Mesenteric fat pad (tissue), 1 donor: Measurements from ENCODE around the gene C3. TPM values are rescaled to one million over a fixed set of nuclear protein-coding genes. Genes with fewer than 3 reads are reported as not detected.
"Not testable (repeated sequence)": the region's sequence is repeated elsewhere in the genome, so short reads cannot be mapped to it uniquely, and the experiment has no call there.

Experiments
- DNase-seq: peaks from one replicate; pipeline ENCODE4 v3.0.0-alpha.2; 2020; ENCODE audit warnings: low spot score
- total RNA-seq: library from RNA; stranded (reverse); fragmentation: NEBNext Ultra II Directional; extraction: Animal tissue kit (Norgen Biotek cat#: 25700); gene quantifications from one replicate; pipeline ENCODE4 v1.2.1, GENCODE V29; 2021
- donor health status: DM: yes; HTN: yes; CAD: no.

The C3 gene
- total RNA-seq, 1 donor from 2014 or later: 1,009 TPM

DNA sequence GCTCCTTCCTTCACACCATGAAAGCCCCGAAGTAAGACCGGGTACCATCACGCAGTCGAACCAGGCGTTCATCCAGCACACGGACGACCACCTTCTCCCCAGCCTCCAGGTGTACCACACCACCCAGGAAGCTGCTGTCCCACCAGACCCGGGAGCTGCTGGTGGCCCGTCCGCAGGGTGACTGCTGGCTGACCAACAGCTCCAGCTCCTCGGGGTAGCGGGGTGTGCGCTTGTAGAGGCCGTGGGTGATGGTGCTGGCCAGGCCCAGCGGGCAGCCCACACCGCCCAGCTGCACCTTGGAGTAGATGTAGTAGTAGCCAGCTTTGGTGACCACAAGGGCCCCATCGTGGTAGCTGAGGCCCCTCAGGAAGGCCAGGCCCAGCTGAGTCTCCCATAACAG is 55.5 kb downstream of the C3 start:
- no peak for DNase-seq

DNA sequence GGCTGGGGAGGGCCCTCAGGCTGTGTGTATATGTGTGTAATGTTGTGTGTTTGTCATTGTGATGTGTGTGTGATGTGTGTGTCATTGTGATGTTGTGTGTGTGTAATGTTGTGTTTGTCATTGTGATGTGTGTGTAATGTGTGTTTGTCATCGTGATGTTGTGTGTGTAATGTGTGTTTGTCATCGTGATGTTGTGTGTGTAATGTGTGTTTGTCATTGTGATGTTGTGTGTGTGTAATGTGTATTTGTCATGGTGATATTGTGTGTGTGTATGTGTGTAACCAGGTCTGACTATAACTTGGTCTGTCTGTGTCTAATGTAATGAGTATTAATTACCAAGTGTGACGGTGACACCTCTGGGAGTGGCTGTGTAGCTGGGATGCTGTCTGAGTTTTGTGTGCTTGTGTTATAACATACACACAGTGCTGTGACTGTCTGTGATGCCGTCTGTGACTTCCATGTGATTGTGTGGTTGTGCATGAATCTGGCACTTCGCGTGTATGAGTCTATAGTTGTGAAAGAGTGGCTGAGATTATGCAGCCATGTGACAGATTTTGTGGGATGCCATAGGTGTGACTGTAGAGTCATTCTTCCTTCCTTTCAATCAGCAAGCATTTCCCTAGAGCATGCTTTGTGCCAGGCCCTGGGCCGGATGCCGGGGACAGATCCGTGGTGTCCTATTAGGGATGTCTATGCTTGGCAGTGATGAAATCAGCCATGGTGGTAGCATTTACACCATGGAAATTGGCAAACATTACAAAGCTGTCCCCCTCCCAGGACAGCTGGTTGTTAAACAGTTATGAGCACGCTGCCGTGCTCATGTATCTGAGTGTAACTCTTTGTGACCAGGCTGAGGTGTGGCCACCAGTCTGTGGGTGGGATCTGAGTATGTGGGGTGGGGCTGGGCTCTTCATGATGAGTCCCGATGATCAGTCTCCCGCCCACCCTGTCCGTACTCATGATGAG is 56.9 kb downstream of the C3 start:
- DNase-seq: no peak

GRCh38 chr19:6662702-6663101 is 57.7 kb downstream of the C3 start:
- DNase-seq: no peak

GRCh38 chr19:6661509-6662244 is 58.8 kb downstream of the C3 start:
- not testable (repeated sequence) for DNase-seq

DNA sequence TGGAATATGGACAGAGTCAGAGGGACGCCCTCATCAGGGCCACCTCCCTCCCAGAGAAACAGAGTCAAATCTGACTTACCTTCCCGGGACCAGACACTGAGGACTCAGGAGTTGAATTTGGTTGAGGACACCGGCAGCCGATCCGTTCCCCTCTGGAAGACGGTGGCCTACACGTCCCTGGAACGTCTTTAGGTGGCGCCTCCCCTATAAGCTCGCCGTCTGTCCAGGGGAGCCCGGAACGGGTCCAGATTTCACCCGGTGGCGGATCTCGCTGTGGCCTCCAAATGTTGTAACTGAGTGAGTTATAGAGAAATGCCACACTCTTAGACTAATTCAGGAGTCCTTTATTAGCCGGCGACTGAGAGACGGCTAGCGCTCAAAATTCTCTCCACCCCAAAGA is 59.5 kb downstream of the C3 start:
- DNase-seq: no peak

DNA sequence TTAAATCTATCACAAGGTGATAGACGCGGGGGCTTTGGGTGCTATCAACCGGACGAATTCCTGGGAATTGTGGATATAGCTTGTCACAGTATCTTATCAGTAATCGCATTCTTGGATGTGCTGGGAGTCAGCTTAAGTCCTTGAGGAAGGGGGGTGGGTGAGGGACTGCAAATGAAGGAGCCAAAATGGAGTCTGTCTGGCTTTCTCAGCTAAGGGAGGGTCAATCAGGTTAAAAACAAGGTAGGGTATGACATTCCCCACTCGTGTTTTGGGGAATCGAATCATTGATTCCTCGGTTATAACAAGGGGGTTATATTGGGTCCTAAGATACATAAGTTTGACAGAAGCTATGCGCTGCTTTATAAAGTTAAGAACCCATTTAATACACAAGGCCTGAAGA is 64.1 kb downstream of the C3 start:
- DNase-seq: not testable (repeated sequence)

GRCh38 chr19:6654347-6655310 is 65.8 kb downstream of the C3 start:
- no peak for DNase-seq

- DNase-seq: no peak
These were observed 67.7 kb downstream of the C3 start for GRCh38 chr19:6652805-6653094.

DNA sequence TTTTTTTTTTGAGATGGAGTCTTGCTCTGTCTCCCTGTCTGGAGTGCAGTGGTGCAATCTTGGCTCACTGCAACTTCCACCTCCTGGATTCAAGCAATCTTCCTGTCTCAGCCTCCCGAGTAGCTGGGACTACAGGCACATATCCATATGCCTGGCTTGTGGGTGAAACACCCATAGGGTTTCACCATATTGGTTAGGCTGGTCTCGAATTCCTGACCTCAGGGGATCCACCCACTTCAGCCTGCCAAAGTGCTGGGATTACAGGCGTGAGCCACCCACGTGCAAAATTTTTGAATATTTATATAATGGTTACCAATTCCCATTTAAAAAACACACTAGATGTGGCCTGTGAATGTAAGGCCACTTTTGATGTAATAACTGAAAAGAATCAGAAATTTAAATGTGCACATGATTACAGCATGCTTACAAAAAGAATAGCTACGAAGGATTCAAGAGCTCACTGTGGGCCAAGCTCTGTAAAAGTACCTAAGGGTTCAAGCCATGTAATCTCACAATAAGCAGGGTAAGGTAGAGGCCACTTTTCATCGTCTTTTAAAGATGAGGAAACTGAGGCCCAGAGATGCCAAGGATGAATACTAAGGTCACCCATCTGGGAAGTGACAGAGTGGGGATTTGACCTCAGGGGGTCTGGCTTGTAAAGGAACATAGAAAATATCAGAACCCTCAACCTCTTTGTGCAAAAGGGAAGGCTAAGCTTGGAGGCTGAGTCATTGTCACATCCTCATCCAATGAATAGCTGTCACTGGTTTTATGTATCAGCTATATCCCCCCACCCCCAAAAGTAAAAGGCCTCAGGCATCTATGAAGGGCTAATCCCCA is 68.3 kb downstream of the C3 start:
- DNase-seq: no peak

DNA sequence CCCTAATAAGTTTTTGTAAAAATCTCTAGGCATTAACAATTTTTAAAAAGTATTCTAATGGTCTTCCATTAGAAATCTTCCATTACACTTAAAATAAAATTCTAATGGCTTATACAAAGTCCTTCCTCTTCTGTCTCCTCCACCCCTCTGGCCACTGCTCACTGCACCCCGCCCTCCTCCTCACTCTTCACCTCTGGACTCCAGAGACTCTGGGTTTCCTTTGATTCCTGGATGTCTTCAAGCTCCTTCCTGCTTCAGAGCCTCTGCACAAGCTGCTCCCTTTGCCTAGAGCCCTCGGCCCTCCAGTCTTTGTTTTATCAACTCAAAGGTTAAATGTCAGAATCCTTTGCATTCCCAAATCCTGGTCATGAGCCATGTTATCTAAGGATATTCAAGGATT is 71.3 kb downstream of the C3 start:
- peak; percentile 60 for DNase-seq

DNA sequence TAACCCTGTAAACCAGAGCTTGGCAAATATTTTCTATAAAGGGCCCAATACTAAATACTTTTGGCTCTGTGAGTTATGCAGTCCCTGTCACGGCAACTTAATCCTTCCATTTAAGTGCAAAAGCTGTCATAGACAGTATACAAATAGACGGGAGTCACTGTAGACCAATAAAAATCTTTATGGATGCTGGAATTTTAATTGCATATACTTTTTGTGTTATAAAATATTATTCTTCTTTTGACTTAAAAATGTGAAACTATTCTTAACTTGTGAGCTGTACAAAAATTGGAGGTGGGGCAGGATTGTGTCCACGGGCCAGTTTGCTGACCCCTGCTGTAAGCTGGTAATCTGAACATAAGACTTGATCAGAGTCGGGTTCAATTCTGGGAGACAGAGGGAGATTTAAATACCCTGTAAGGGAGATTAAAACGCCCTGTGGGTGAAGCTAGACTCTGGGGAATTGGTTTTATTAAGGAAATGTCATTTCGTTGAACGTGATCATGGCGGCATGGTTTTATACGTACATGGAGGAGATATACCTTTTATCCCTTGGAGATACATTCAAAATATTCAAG is 72.2 kb downstream of the C3 start:
- DNase-seq: no peak

GRCh38 chr19:6644796-6645195 is 75.7 kb downstream of the C3 start:
- DNase-seq: no peak

- peak; percentile 65 for DNase-seq
These were observed 80.1 kb downstream of the C3 start for GRCh38 chr19:6640333-6640732.

- no peak for DNase-seq
These were observed 81.0 kb downstream of the C3 start for GRCh38 chr19:6639439-6639838.

GRCh38 chr19:6633456-6633813 is 87.0 kb downstream of the C3 start:
- DNase-seq: not testable (repeated sequence)

GRCh38 chr19:6632747-6633455 is 87.5 kb downstream of the C3 start:
- peak; percentile 91 for DNase-seq

DNA sequence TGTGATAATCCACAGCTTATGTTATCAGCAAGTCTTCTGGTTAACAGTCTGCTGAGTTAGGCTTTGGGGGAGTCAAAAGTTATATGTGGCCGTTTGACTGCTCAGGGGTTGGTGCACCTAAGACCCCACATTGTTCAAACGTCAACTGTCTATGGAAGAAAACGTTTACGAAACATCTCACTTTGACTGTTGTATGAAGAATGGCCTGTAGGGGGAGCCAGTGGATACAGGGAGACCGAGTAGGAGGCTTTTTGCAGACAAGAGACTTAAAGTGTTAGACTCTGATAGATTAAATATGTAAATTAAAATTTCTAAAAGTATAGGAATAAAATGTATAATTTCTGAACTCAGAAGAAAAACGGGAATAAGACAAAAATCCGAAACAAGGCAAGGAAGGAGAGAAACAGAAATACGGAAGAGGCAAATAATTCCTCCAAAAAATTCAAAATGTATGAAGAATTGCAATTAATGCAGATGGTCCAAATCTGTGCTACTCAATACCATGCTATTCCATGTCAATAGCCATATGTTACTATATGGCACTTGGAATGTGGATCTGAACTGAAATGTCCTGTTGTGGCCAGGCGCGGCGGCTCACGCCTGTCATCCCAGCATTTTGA is 88.3 kb downstream of the C3 start:
- DNase-seq: peak; percentile 28
